Muscle layer of colon (tissue), 2 donors: ENCODE results near the gene TOLLIP.

Source experiments
- H3K27ac ChIP-seq: one replicate; pipeline ENCODE4 v1.7.0; 2013; ENCODE audit warnings: low read depth, mild to moderate bottlenecking, low read length, moderate library complexity
- H3K27me3 ChIP-seq, 2 donors: one replicate each; pipeline ENCODE4 v1.7.0; 2013; ENCODE audit warnings: low read length in 2 of 2, mild to moderate bottlenecking in 2 of 2; ENCODE audit not compliant: insufficient read depth in 2 of 2, control insufficient read depth in 1 of 2
- H3K36me3 ChIP-seq: one replicate; pipeline ENCODE4 v1.7.0; 2013; ENCODE audit warnings: mild to moderate bottlenecking, low read length; ENCODE audit not compliant: insufficient read depth
- H3K4me1 ChIP-seq: one replicate; pipeline ENCODE4 v1.7.0; 2013; ENCODE audit warnings: mild to moderate bottlenecking, low read length; ENCODE audit not compliant: insufficient read depth
- H3K4me3 ChIP-seq, 2 donors: one replicate each; pipeline ENCODE4 v1.7.0; 2013; ENCODE audit warnings: low read length in 2 of 2, low read depth in 1 of 2, mild to moderate bottlenecking in 1 of 2, moderate library complexity in 1 of 2
- H3K9ac ChIP-seq: one replicate; pipeline ENCODE4 v1.7.0; 2013; ENCODE audit warnings: low read length
- H3K9me3 ChIP-seq: one replicate; pipeline ENCODE4 v1.7.0; 2013; ENCODE audit warnings: mild to moderate bottlenecking, low read length
- donor health status: abdominal sarcoma.
- donor health status: Adenocarcinoma of cecum.

TOLLIP gene

DNA sequence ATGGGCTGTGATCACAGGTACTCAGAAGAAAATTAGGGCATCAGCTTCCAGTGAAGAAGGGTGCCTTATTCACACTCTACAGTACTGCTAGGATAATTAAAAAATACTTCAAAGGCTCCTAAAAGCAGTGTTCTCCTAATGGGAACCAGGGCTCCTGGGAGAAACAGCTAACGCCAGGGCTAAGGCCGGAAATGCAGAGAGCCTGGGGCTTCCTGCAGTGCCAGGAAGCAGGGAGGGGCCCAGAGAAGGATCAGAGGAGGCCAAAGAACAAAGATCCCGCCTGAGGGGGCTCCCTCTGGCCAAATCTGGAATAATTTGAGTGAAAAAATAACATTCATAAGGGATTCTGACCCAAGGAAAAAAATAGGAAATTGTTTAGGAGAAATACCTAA, 27.5 kb downstream of the TOLLIP start:
- Histone ChIP-seq H3K9ac (no peak overlapping the region), H3K36me3 (peaks cover 28% of the 10 kb centered on the region), H3K27ac (no peak overlapping the region), H3K4me3 (no peak overlapping the region), H3K27me3 (no peaks in the 10 kb centered on the region), H3K4me1 (no peaks in the 10 kb centered on the region), H3K9me3 (no peaks in the 10 kb centered on the region)

DNA sequence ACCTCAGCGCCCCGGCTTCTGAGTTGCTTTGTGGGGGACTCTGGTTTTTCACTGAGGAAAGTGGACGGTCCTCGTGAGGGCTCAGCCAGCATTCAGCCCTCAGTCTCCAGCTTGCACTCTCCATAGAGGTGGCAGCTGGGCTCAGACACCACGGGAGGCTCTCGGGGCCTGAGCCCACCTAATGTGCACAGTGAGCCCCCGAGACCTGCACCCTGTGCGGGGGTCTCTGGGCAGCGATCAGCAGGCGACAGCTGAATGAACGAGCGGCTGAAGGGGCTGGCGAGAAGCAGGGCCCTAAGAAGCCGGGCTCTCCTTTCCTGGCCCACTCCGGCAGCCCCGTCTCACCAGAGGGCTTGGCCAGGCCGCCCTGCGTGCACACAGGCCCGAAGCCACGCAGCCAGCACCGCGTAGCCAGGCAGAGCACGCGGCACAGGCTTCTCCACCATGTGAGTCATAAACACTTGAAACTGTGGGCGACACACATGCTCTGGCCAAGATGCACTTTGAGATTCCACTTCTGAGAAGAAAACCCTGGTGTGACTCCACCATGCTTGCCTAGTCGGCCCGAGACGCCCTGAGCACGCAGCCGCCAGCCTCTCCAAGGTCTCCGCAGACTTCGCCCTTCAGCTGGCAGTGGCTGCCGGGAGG, 28.0 kb downstream of the TOLLIP start:
- no peaks in the 10 kb centered on the region for H3K27me3 ChIP-seq
- H3K36me3 ChIP-seq = peaks cover 23% of the 10 kb centered on the region
- H3K9me3 ChIP-seq = no peaks in the 10 kb centered on the region
- no peak overlapping the region for H3K27ac ChIP-seq
- no peak overlapping the region for H3K9ac ChIP-seq
- no peaks in the 10 kb centered on the region for H3K4me1 ChIP-seq
- no peak overlapping the region for H3K4me3 ChIP-seq

DNA sequence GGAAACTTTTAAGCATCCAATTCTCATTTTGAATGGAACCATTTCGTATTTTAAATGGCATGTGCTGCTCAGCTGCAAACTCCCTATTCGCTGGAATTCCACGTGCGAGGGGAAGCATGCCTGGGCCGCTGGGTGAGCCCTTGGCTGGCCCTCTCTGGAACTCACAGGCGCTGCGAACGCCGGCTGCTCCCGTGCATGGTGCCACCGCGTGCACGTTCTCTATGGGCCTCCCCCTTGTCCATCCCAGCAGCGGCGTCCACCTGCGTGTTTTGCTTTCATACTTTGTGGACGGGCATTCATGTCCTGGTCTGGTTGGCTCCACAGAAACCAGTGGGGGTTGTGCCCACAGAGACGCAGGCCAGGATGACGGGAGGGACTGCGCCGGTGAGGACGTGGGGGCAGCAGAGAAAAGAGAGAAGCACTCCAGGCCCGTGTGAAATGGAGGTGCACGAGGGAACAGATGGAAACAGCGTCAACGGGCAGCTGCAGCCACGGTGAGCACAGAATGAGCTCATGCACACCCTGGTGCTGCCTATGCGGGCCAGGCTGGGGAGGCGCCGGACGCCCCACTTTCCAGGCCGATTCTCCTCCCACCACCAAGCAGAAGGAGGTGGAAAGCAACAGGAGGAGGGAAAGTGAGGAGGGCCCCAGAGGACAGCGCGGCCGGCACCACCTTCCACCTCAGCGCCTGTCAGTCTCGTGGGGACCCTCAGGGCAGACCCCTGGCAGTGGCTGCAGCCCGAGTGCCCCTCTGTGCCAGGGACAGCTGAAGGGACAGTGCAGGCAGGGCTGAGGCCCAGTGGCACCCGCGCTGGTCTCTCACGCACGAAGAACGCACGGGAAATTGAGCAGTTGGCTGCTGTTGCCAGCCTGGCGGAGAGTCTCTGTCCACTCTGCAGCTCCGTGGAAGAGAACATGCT, 29.1 kb downstream of the TOLLIP start:
- H3K36me3 ChIP-seq = peaks cover 21% of the 10 kb centered on the region

DNA sequence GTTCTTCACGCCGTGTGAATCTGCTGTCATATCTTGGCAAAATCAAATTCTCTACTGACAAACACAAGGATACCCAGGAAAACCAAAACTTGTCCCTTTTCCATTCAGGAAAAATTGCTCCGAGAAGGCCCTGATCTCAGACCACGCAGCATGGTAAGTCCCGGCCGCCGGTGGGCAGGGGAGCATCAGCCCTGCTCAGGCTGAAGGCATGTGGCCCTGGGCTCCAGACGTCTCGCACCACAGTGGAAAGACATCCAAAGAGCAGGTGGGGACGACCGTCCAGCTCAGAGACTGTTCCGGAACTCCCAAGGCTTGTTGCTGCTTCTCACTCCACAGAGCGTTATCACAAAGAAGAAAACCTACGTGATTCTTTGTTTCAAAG, 29.8 kb downstream of the TOLLIP start:
- Histone ChIP-seq H3K27ac (no peak overlapping the region), H3K9ac (no peak overlapping the region), H3K36me3 (peaks cover 24% of the 10 kb centered on the region), H3K9me3 (no peaks in the 10 kb centered on the region), H3K27me3 (no peaks in the 10 kb centered on the region), H3K4me3 (no peak overlapping the region), H3K4me1 (no peaks in the 10 kb centered on the region)

More for the DNA sequence above, 29.1 kb downstream of the TOLLIP start:
- Histone ChIP-seq H3K27ac (no peak overlapping the region), H3K4me1 (no peaks in the 10 kb centered on the region), H3K27me3 (no peaks in the 10 kb centered on the region), H3K9me3 (no peaks in the 10 kb centered on the region), H3K4me3 (no peak overlapping the region), H3K9ac (no peak overlapping the region)

DNA sequence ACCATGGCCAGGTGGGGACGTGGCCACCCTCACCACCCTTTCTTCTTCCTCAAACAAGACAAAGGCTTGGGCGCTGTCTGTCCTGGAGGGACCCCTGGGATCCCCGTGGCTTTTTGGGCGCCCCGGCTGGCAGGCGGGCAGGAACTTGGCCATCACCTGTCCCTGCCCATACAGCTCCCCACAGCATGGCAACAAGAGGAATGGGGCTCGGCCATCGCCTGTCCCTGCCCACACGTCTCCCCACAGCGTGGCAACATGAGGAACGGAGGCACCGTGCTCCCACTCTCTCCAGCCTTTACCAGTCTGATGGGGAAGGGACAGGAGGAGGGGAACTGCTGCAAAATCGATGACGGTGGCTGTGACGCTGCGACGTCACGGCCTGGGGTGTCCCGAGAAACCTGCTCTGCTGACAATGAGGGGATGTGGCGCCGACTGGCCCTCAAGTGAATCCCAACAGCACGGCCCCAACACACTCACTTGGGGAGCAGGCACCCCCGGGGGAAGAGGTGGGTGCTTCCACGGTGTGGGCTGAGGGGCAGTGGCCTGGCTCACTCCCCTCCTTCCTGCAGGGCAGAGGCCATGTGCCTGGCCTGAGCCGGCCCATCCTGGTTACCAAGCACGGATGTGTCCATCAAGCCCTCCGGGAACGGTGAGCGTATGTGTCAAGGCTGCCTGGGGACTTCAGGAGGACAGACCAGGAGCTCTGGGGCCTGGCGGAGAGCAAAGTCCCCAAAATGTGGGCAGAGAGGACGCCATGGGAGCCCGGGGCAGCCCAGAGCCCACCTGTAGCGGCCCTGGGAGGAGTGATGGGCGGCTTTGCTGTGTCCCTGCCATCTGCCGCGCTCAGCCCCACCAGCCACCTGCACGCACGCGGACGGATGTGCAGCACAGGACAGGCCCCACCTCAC, 30.4 kb downstream of the TOLLIP start:
- no peaks in the 10 kb centered on the region for H3K9me3 ChIP-seq
- H3K4me1 ChIP-seq = no peaks in the 10 kb centered on the region
- peaks cover 25% of the 10 kb centered on the region for H3K36me3 ChIP-seq
- H3K9ac ChIP-seq = no peak overlapping the region
- no peak overlapping the region for H3K27ac ChIP-seq
- H3K27me3 ChIP-seq = no peaks in the 10 kb centered on the region
- no peak overlapping the region for H3K4me3 ChIP-seq

DNA sequence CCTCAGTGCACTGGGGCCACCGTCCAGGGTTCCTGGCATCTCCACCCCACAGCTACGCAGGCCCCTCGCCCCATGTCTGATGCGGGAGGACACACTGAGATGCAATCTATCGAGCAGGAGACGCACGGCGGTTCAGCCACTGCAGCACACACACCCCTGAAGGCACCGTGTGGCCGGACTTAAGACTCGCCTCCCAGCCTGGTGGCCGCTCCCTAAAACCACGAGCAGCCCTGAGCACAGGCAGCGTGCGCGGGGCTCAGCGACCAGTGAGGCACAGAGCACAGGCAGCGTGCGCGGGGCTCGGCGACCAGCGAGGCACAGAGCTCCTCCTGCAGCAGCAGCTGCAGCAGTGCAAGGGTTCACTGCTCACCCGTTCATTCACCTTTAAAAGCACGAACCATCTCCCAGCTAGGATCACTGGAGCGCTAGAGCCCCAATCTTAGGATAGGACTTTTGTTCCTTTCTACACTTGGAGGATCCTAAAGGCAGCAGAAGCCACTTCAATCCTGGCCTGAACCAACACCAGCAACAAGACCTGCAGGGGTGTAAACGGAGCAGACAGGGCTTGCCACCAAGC, 31.4 kb downstream of the TOLLIP start:
- no peak overlapping the region for H3K27ac ChIP-seq
- no peaks in the 10 kb centered on the region for H3K27me3 ChIP-seq

DNA sequence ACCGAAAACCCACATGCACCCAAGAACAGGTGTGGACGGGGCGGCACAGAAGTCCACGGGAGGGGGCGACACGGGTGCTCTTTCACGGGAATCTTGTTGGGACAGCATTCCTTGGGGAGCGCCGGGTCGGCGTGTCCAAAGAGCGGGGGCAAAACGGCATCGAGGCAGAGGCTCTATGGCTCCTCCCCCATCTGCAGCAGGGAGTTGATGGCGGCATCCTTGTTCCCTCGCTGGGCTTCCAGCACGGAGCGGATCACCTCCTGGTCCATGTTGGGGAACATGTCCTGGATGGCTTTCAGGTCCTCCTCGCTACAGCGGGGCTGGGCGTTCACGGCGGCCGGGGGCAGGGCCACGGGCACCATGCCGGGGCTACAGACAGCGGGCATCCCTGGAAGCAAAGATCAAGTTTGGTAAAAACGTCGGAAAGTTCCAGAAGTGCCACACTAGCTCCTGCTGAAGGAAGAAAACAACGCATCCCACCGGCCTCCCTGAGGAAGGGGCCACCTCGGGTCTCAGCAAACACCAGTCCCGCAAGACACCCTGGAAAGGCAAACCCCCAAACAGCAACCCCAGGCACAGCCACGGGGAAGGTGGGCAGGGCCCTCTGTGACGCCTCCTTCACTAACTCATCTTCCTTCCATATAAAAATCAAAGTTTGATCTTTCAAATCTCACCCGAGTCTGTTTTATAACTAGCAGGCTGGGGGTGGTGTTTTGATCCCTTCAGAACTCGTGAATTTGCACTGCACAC, 32.4 kb downstream of the TOLLIP start:
- Histone ChIP-seq H3K4me1 (no peaks in the 10 kb centered on the region), H3K27ac (no peak overlapping the region), H3K9ac (no peak overlapping the region)

More for the DNA sequence above, 31.4 kb downstream of the TOLLIP start:
- no peak overlapping the region for H3K4me3 ChIP-seq
- no peak overlapping the region for H3K9ac ChIP-seq
- no peaks in the 10 kb centered on the region for H3K4me1 ChIP-seq
- H3K9me3 ChIP-seq = no peaks in the 10 kb centered on the region
- H3K36me3 ChIP-seq = peaks cover 30% of the 10 kb centered on the region

DNA sequence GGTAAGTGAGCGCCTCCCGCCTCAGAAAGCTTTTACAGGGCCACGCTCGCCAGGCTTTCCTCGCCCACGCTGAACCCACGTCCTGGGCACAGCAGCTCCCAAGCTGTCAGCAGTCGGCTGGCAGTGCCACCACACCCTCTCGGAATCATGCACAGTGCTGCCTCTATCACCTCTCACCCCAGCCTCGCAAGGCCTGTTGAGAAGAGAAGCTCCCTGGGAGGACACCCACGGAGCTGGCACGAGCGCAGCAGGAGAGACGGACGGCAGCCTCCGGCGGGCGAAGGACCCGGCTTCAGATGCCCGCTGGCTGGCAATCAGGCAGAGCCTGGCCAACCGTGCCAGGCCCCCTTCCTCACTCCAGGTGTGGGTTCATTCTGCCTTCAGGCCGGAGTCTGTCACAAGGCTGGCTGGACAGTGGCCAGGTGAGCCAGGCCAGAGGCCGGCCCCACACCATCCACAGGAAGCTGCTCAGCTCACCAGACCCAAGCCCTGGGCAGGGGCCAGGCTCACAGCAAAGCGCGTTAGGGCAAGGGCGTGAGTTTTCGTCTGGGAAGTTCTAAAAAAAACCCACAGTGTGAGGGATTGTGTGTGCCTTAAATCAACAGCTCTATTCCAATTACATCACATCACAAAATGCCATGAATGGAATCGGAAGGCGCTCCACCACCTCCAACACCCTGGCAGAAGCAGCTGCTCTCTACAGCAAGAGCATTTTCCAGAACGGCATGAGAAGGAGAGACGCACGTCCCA, 33.2 kb downstream of the TOLLIP start:
- no peak overlapping the region for H3K27ac ChIP-seq

More for the DNA sequence above, 32.4 kb downstream of the TOLLIP start:
- Histone ChIP-seq H3K9me3 (no peaks in the 10 kb centered on the region), H3K27me3 (no peaks in the 10 kb centered on the region), H3K4me3 (no peak overlapping the region), H3K36me3 (peaks cover 30% of the 10 kb centered on the region)

DNA sequence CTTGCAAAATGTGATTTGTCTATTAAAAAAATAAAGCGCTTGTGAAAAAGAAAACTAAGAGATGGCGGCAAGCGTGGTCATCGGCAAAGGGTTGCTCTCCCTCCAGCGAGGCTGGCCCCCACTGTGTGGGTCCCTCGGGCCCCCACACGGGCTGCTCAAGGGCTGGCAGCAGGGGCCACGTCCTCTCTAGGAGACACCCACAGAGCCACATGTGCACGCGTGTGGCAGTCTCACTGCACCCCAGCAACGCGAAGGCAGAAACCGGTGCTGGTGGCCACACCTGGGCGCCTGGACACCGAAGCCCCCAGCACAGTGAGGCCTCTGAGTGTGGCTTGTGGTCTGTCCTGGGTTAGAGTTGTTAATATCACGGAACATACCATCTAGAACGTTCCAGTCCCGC, 34.4 kb downstream of the TOLLIP start:
- no peaks in the 10 kb centered on the region for H3K27me3 ChIP-seq
- H3K4me1 ChIP-seq = no peaks in the 10 kb centered on the region
- no peak overlapping the region for H3K27ac ChIP-seq
- no peak overlapping the region for H3K9ac ChIP-seq
- H3K36me3 ChIP-seq = peaks cover 30% of the 10 kb centered on the region
- no peak overlapping the region for H3K4me3 ChIP-seq
- H3K9me3 ChIP-seq = no peaks in the 10 kb centered on the region

More for the DNA sequence above, 33.2 kb downstream of the TOLLIP start:
- H3K4me3 ChIP-seq = no peak overlapping the region
- no peaks in the 10 kb centered on the region for H3K9me3 ChIP-seq
- no peaks in the 10 kb centered on the region for H3K4me1 ChIP-seq
- no peaks in the 10 kb centered on the region for H3K27me3 ChIP-seq
- no peak overlapping the region for H3K9ac ChIP-seq
- H3K36me3 ChIP-seq = peaks cover 30% of the 10 kb centered on the region

DNA sequence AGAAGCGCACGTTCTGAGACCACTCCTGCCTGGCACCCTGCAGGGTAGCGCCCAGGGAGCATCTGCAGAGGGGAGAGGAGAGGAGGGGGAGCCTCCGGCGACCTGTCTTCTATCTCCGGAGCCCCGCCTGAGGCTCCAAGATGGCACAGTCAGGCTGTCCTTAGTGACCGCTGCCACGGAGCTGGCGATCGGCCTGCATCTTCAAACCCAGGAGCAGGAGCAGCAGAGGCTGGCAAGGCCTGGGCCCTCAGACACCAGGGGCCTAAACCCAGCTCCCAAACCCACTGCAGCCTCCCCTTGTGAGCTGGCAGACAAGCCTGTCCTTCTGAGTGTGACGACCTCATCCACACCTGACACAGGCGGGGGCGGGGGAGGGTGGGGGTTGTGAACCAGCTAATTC, 34.9 kb downstream of the TOLLIP start:
- peaks cover 28% of the 10 kb centered on the region for H3K36me3 ChIP-seq

More for the DNA sequence above, 34.9 kb downstream of the TOLLIP start:
- Histone ChIP-seq H3K27ac (no peak overlapping the region), H3K9me3 (no peaks in the 10 kb centered on the region), H3K4me1 (no peaks in the 10 kb centered on the region), H3K4me3 (no peak overlapping the region), H3K9ac (no peak overlapping the region), H3K27me3 (no peaks in the 10 kb centered on the region)
